IMR-90 (cell line): ENCODE data around the gene NLRC5. TPM values are rescaled to one million over a fixed set of nuclear protein-coding genes. Genes with fewer than 3 reads are reported as not detected.
"Not testable (repeated sequence)": the region's sequence is repeated elsewhere in the genome, so short reads cannot be mapped to it uniquely, and the experiment has no call there.

Source experiments
- ATAC-seq: fragments of 200-7000 bp; cut with Tn5 transposase; 2 replicates; pipeline ENCODE4 v1.9.1; 2020; ENCODE audit warnings: low read depth, mild to moderate bottlenecking, moderate library complexity
- BruUV-seq: library from RNA; stranded (reverse); fragments of 400-500 nt; replicated peaks from 2 replicates; lab custom pipeline; 2021; lab: Mats Ljungman, UMichigan
- CTCF ChIA-PET: fragments of 300-600 bp; formaldehyde crosslinking; extraction: SDS; loops from one replicate; lab custom pipeline; 2021; ENCODE audit warnings: antibody characterized with exemption; lab: Yijun Ruan, JAX
- POLR2A ChIA-PET: fragments of 300-600 bp; sonication (Branson Sonifier 250); formaldehyde crosslinking; loops from one replicate; lab custom pipeline; 2022; ENCODE audit warnings: antibody characterized with exemption; ENCODE audit not compliant: unreplicated experiment; lab: Charles Lee
- DNase-seq: peaks from one replicate; pipeline ENCODE4 v3.0.0; 2013
- H2AFZ ChIP-seq: replicated peaks from 2 replicates; pipeline ENCODE3; 2013; ENCODE audit warnings: low read length, mild to moderate bottlenecking; ENCODE audit not compliant: poor library complexity
- H2AK5ac ChIP-seq: 2 replicates; pipeline ENCODE4 v1.6.1; 2013; ENCODE audit warnings: low read depth, low read length, inconsistent platforms
- H2AK9ac ChIP-seq: replicated peaks from 2 replicates; pipeline ENCODE3; 2013; ENCODE audit warnings: mild to moderate bottlenecking, low read depth, low read length, moderate library complexity; ENCODE audit not compliant: poor library complexity
- H2BK120ac ChIP-seq: 2 replicates; pipeline ENCODE4 v1.6.1; 2013; ENCODE audit warnings: low read depth, low read length, inconsistent platforms
- H2BK15ac ChIP-seq: 3 replicates; pipeline ENCODE4 v1.6.1; 2013; ENCODE audit warnings: low read depth, low read length, inconsistent platforms
- H2BK20ac ChIP-seq: 2 replicates; pipeline ENCODE4 v1.6.1; 2013; ENCODE audit warnings: low read depth, mild to moderate bottlenecking, inconsistent platforms, low read length, moderate library complexity
- H2BK5ac ChIP-seq: 2 replicates; pipeline ENCODE4 v1.6.1; 2013; ENCODE audit warnings: mild to moderate bottlenecking, low read depth, low read length, inconsistent platforms; ENCODE audit not compliant: poor library complexity, severe bottlenecking
- H3K14ac ChIP-seq: replicated peaks from 2 replicates; pipeline ENCODE4 v1.6.1; 2013; ENCODE audit warnings: low read depth, low read length, inconsistent platforms
- H3K18ac ChIP-seq: 2 replicates; pipeline ENCODE4 v1.6.1; 2013; ENCODE audit warnings: low read depth, low read length, control low read depth
- H3K23ac ChIP-seq: 2 replicates; pipeline ENCODE4 v1.6.1; 2013; ENCODE audit warnings: low read depth, low read length, inconsistent platforms
- H3K27ac ChIP-seq: 2 replicates; pipeline ENCODE4 v1.5.1; 2013; ENCODE audit warnings: mild to moderate bottlenecking, control low read depth, low read length; ENCODE audit not compliant: insufficient read depth
- H3K27me3 ChIP-seq: 2 replicates; pipeline ENCODE4 v1.6.1; 2013; ENCODE audit warnings: low read length; ENCODE audit not compliant: control insufficient read depth, insufficient read depth
- H3K36me3 ChIP-seq: 2 replicates; pipeline ENCODE4 v1.6.1; 2013; ENCODE audit warnings: low read length, mixed read lengths; ENCODE audit not compliant: control insufficient read depth, insufficient read depth
- H3K4ac ChIP-seq: 2 replicates; pipeline ENCODE4 v1.6.1; 2013; ENCODE audit warnings: low read depth, low read length, inconsistent platforms
- H3K4me1 ChIP-seq: 2 replicates; pipeline ENCODE4 v1.6.1; 2013; ENCODE audit warnings: low read length, mixed read lengths; ENCODE audit not compliant: control insufficient read depth, insufficient read depth
- H3K4me2 ChIP-seq: 2 replicates; pipeline ENCODE4 v1.6.1; 2013; ENCODE audit warnings: low read depth, mild to moderate bottlenecking, control low read depth, low read length, moderate library complexity
- H3K4me3 ChIP-seq: 2 replicates; pipeline ENCODE4 v1.5.1; 2013; ENCODE audit warnings: low read depth, mild to moderate bottlenecking, control low read depth, low read length, moderate library complexity; ENCODE audit not compliant: insufficient read depth
- H3K56ac ChIP-seq: 2 replicates; pipeline ENCODE4 v1.6.1; 2013; ENCODE audit warnings: low read length, inconsistent platforms; ENCODE audit not compliant: insufficient read depth; ENCODE audit errors: extremely low read depth
- H3K79me1 ChIP-seq, 2 experiments: 2 replicates each; pipeline ENCODE4 v1.6.1; 2013; ENCODE audit warnings: low read length in 2 of 2, inconsistent platforms in 1 of 2, low read depth in 1 of 2
- H3K9ac ChIP-seq: 2 replicates; pipeline ENCODE4 v1.6.1; 2013; ENCODE audit warnings: low read depth, low read length, control low read depth
- H3K9me1 ChIP-seq: 2 replicates; pipeline ENCODE4 v1.6.1; 2013; ENCODE audit warnings: low read length, inconsistent platforms; ENCODE audit not compliant: insufficient read depth
- H3K9me3 ChIP-seq: 2 replicates; pipeline ENCODE4 v1.6.1; 2013; ENCODE audit warnings: low read length; ENCODE audit not compliant: control insufficient read depth, insufficient read depth
- H4K20me1 ChIP-seq: 2 replicates; pipeline ENCODE4 v1.6.1; 2013; ENCODE audit warnings: low read length, inconsistent platforms; ENCODE audit not compliant: insufficient read depth
- H4K5ac ChIP-seq: 2 replicates; pipeline ENCODE4 v1.6.1; 2013; ENCODE audit warnings: mild to moderate bottlenecking, low read depth, low read length, control low read depth
- H4K8ac ChIP-seq, 2 experiments: 2 replicates each; pipeline ENCODE4 v1.6.1; 2013; ENCODE audit warnings: low read depth in 2 of 2, low read length in 2 of 2, control low read depth in 1 of 2, inconsistent platforms in 1 of 2
- H4K91ac ChIP-seq: 2 replicates; pipeline ENCODE4 v1.6.1; 2013; ENCODE audit warnings: low read depth, low read length, inconsistent platforms; ENCODE audit not compliant: insufficient read depth
- BHLHE40 ChIP-seq: fragments of 150-350 bp; IDR thresholded peaks from 2 replicates; pipeline ENCODE4 v1.6.1; 2016; ENCODE audit warnings: mild to moderate bottlenecking, low read depth, low read length
- CEBPB ChIP-seq: IDR thresholded peaks from 2 replicates; pipeline ENCODE4 v1.6.1; 2012; ENCODE audit warnings: low read depth, low read length, improper control_type of control experiment
- ELK1 ChIP-seq: fragments of 150-350 bp; IDR thresholded peaks from 2 replicates; pipeline ENCODE4 v1.6.1; 2016; ENCODE audit warnings: low read depth, mild to moderate bottlenecking, low read length, moderate library complexity, borderline replicate concordance
- MAFK ChIP-seq: IDR thresholded peaks from 2 replicates; pipeline ENCODE4 v1.6.1; 2012; ENCODE audit warnings: low read depth, low read length, improper control_type of control experiment
- MAZ ChIP-seq: IDR thresholded peaks from 2 replicates; pipeline ENCODE4 v1.6.1; 2012; ENCODE audit warnings: low read depth, mild to moderate bottlenecking, low read length, improper control_type of control experiment, moderate library complexity, borderline replicate concordance
- NFE2L2 ChIP-seq: fragments of 150-350 bp; IDR thresholded peaks from 2 replicates; pipeline ENCODE4 v1.6.1; 2016; ENCODE audit warnings: low read depth, mild to moderate bottlenecking, low read length
- POLR2A ChIP-seq: IDR thresholded peaks from 2 replicates; pipeline ENCODE4 v1.6.1; 2012; ENCODE audit warnings: mild to moderate bottlenecking, low read depth, low read length
- WGBS, 2 experiments: methylation state at CpG; one replicate each; pipeline versions ENCODE4 v1.1.5 to v1.1.7; 2013; ENCODE audit warnings: missing lambda C conversion rate in 2 of 2; ENCODE audit not compliant: insufficient read length in 1 of 2; ENCODE audit errors: extremely low coverage in 2 of 2; 5-methylcytosine and 5-hydroxymethylcytosine counted together
- dilution Hi-C: fragments of 300-500 bp; cut with HindIII; formaldehyde crosslinking; loops from one replicate; pipeline ENCODE4 v1.14.3; 2018; ENCODE audit warnings: low sequenced_read_pairs; ENCODE audit not compliant: unreplicated experiment
- in situ Hi-C: fragments of 300-500 bp; cut with MboI; formaldehyde crosslinking; loops from 3 replicates; pipeline ENCODE4 v1.14.3; 2019; ENCODE audit warnings: low sequenced_read_pairs, inconsistent platforms, mixed read lengths
- intact Hi-C: fragments of 100-400 bp; cut with micrococcal nuclease; formaldehyde crosslinking; loops from 2 replicates; pipeline ENCODE4 v1.10.0; 2022
- polyA plus RNA-seq, 3 experiments: library from polyadenylated mRNA; depleted of rRNA; stranded (reverse); fragments of >200 nt; gene quantifications; 2 replicates each; pipeline ENCODE4 v1.2.3, GENCODE V29; 2012; ENCODE audit warnings: low replicate concordance in 1 of 3
- total RNA-seq: library from RNA; depleted of rRNA; stranded (reverse); fragments of >200 nt; gene quantifications from 2 replicates; pipeline ENCODE4 v1.2.3, GENCODE V29; 2012

NLRC5 gene
- total and polyA plus RNA-seq, 2 of the 4 experiments (the other 2 are of a cell fraction), result 9.1 to 14.9 TPM

DNA sequence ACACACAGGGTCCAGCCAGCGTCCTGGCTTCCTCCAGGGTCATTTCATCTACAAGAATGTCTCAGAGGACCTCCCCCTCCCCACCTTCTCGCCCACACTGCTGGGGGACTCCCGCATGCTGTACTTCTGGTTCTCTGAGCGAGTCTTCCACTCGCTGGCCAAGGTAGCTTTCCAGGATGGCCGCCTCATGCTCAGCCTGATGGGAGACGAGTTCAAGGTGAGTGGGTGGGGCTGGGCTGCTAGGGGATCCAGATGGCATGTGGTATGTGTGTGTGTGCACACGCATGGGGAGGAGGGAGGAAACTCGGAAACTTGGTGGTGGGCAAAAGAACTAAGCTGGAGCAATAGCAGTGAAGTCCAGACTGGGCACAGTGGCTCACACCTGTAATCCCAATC is 16.1 kb upstream of the NLRC5 start:
- Histone ChIP-seq H2BK5ac (no peak overlapping the region), H3K14ac (no peak overlapping the region), H2BK15ac (no peak overlapping the region), H2AK5ac (no peak overlapping the region), H3K4me1 (peaks cover 2% of the 10 kb centered on the region; the same call in 1 of the 2 replicates), H3K4ac (no peak overlapping the region), H3K9me1 (no peaks in the 10 kb centered on the region; the same call in 1 of the 2 replicates), H3K23ac (no peak overlapping the region), H4K5ac (no peak overlapping the region), H3K4me3 (no peak overlapping the region), H3K36me3 (no peaks in the 10 kb centered on the region), H3K27ac (no peak overlapping the region), H3K4me2 (no peak overlapping the region), H2AK9ac (no peak overlapping the region), H3K27me3 (peaks cover 5% of the 10 kb centered on the region; the same call in 1 of the 2 replicates), H3K56ac (no peak overlapping the region), H4K8ac (no peak overlapping the region), H4K91ac (no peak overlapping the region), H3K18ac (no peak overlapping the region), H3K9me3 (no peaks in the 10 kb centered on the region), H3K79me1 (no peaks in the 10 kb centered on the region), H3K9ac (no peak overlapping the region), H2BK20ac (no peak overlapping the region), H2BK120ac (no peak overlapping the region), H2AFZ (peak overlapping the region; percentile 23), H4K20me1 (no peaks in the 10 kb centered on the region)
- ChIA-PET POLR2A (no interaction called here), CTCF (interaction anchor here (0.9 kb wide), 1 partner anchor 8 kb away, joined by 3 read pairs; no protein-coding TSS in a partner anchor)
- intact Hi-C loops, result no loop called here
- no peak for TF ChIP-seq MAFK
- TF ChIP-seq POLR2A, result no peak
- TF ChIP-seq MAZ, result no peak
- TF ChIP-seq CEBPB, result no peak
- no peak for TF ChIP-seq ELK1
- no peak for TF ChIP-seq BHLHE40
- TF ChIP-seq NFE2L2, result no peak
- no TSS peak for BruUV-seq
- DNase-seq, result no peak
- dilution Hi-C loops, result no loop called here
- in situ Hi-C loops, result no loop called here
- ATAC-seq, result no peak
- 69% methylated on average over 2 of the region's 9 CpGs; no CpG with 5 or more reads in 1 of the 2 experiments for WGBS, 2 experiments

DNA sequence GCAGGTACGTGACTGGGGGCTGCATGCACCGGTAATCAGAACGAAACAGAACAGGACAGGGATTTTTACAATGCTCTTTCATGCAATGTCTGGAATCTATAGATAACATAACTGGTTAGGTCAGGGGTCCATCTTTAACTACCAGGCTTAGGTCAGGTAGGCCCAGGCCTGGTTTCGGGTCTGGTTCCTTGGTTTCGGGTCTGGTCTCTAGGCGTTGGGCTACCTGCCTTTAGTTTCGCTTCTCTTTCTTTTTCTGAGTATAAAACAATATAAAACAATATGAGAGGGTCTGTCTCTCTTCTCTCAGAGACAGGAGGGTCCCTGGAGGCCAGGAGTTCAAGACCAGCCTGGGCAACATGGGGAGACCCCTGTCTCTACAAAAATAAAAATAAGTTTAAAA is 15.5 kb upstream of the NLRC5 start:
- ATAC-seq, H4K20me1 ChIP-seq, H4K5ac ChIP-seq, H3K4ac ChIP-seq, H3K18ac ChIP-seq, H3K9me3 ChIP-seq, H2BK15ac ChIP-seq, H4K91ac ChIP-seq, intact Hi-C loops, H2AK9ac ChIP-seq, H3K27ac ChIP-seq, H3K4me1 ChIP-seq, H3K23ac ChIP-seq, H4K8ac ChIP-seq, H2BK20ac ChIP-seq, dilution Hi-C loops, in situ Hi-C loops, H3K27me3 ChIP-seq, H3K9me1 ChIP-seq, H3K36me3 ChIP-seq, H3K4me2 ChIP-seq, H3K56ac ChIP-seq, H3K9ac ChIP-seq, H2BK120ac ChIP-seq, DNase-seq, H3K79me1 ChIP-seq, H3K14ac ChIP-seq, POLR2A ChIA-PET, H2AFZ ChIP-seq, BruUV-seq, H2AK5ac ChIP-seq, H2BK5ac ChIP-seq, H3K4me3 ChIP-seq: not testable (repeated sequence)
- CTCF ChIA-PET, result interaction anchor here (0.9 kb wide), 1 partner anchor 9 kb away, joined by 3 read pairs; no protein-coding TSS in a partner anchor
- WGBS, 2 experiments, result 100% methylated on average over 3 of the region's 7 CpGs; no CpG with 5 or more reads in 1 of the 2 experiments
